ENCODE results near the gene ABCA1. TPM values are rescaled to one million over a fixed set of nuclear protein-coding genes. Genes with fewer than 3 reads are reported as not detected.

ABCA1 gene
- total and polyA plus RNA-seq, 2 of the 4 experiments (the other 2 are of a cell fraction), result 5.8 to 52.2 TPM

GRCh38 chr9:104738452-104738851 is 189.5 kb downstream of the ABCA1 start:
- Histone ChIP-seq H3K9ac (ENCODE audit: low read depth, low read length) (no peak overlapping the region), H3K56ac (ENCODE audit: extremely low read depth, insufficient read depth, low read length) (no peak overlapping the region), H3K23ac (ENCODE audit: low read depth, low read length) (no peak overlapping the region), H3K9me3 (ENCODE audit: control insufficient read depth, insufficient read depth, low read length) (no peaks in the 10 kb centered on the region), H4K8ac (ENCODE audit: low read depth in 2 of 2, low read length in 2 of 2) (no peak overlapping the region), H2BK5ac (ENCODE audit: low read depth, low read length, poor library complexity, severe bottlenecking) (no peak overlapping the region), H3K27me3 (ENCODE audit: control insufficient read depth, insufficient read depth, low read length) (no peaks in the 10 kb centered on the region), H2BK20ac (ENCODE audit: low read depth, low read length) (no peak overlapping the region), H3K9me1 (ENCODE audit: insufficient read depth, low read length) (no peaks in the 10 kb centered on the region), H2AK9ac (replicated peaks; ENCODE audit: low read depth, low read length, poor library complexity) (no peak overlapping the region), H3K79me1 (ENCODE audit: low read depth in 1 of 2, low read length in 2 of 2) (no peaks in the 10 kb centered on the region), H3K4me2 (ENCODE audit: low read depth, low read length) (no peak overlapping the region), H3K4ac (ENCODE audit: low read depth, low read length) (no peak overlapping the region), H2AFZ (replicated peaks; ENCODE audit: low read length, poor library complexity) (no peak overlapping the region), H3K36me3 (ENCODE audit: control insufficient read depth, insufficient read depth, low read length) (no peaks in the 10 kb centered on the region), H4K20me1 (ENCODE audit: insufficient read depth, low read length) (no peaks in the 10 kb centered on the region), H3K4me3 (ENCODE audit: insufficient read depth, low read depth, low read length) (no peak overlapping the region), H2BK120ac (ENCODE audit: low read depth, low read length) (no peak overlapping the region), H3K4me1 (ENCODE audit: control insufficient read depth, insufficient read depth, low read length) (no peaks in the 10 kb centered on the region), H2AK5ac (ENCODE audit: low read depth, low read length) (no peak overlapping the region), H4K5ac (ENCODE audit: low read depth, low read length) (no peak overlapping the region), H3K18ac (ENCODE audit: low read depth, low read length) (no peak overlapping the region), H3K14ac (replicated peaks; ENCODE audit: low read depth, low read length) (no peak overlapping the region), H4K91ac (ENCODE audit: insufficient read depth, low read depth, low read length) (no peak overlapping the region), H2BK15ac (ENCODE audit: low read depth, low read length) (no peak overlapping the region), H3K27ac (ENCODE audit: insufficient read depth, low read length) (no peak overlapping the region)
- BruUV-seq (replicated peaks), result no TSS peak
- POLR2A ChIA-PET (ENCODE audit: unreplicated experiment), result no interaction called here
- dilution Hi-C loops (cut with HindIII; ENCODE audit: low sequenced_read_pairs, unreplicated experiment) (no loop called here), intact Hi-C loops (cut with micrococcal nuclease) (no loop called here), in situ Hi-C loops (cut with MboI; ENCODE audit: low sequenced_read_pairs) (no loop called here)
- TF ChIP-seq RAD21 (IDR thresholded peaks at IDR 0.05; ENCODE audit: low read length) (no peak), MAZ (IDR thresholded peaks at IDR 0.05; ENCODE audit: borderline replicate concordance, low read depth, low read length) (no peak), SMC3 (IDR thresholded peaks at IDR 0.05; ENCODE audit: low read depth, low read length) (no peak), CTCF (conservative IDR thresholded peaks at IDR 0.05; ENCODE audit: low read depth, low read length) (no peak), RCOR1 (IDR thresholded peaks at IDR 0.05; ENCODE audit: insufficient replicate concordance, low read length) (no peak), NFE2L2 (IDR thresholded peaks at IDR 0.05; ENCODE audit: low read depth, low read length) (no peak), BHLHE40 (IDR thresholded peaks at IDR 0.05; ENCODE audit: low read depth, low read length) (no peak), CHD1 (IDR thresholded peaks at IDR 0.05; ENCODE audit: low read depth, low read length) (no peak), ELK1 (IDR thresholded peaks at IDR 0.05; ENCODE audit: borderline replicate concordance, low read depth, low read length) (no peak), MAFK (IDR thresholded peaks at IDR 0.05; ENCODE audit: low read depth, low read length) (no peak), RFX5 (IDR thresholded peaks at IDR 0.05; ENCODE audit: low read depth, low read length) (no peak), POLR2A (IDR thresholded peaks at IDR 0.05; ENCODE audit: low read depth, low read length) (no peak), CEBPB (IDR thresholded peaks at IDR 0.05; ENCODE audit: low read depth, low read length) (no peak), FOS (IDR thresholded peaks at IDR 0.05; ENCODE audit: low read depth, low read length) (no peak), MXI1 (IDR thresholded peaks at IDR 0.05; ENCODE audit: borderline replicate concordance, low read depth, low read length) (no peak)
- TF ChIP-seq, protein P1, sequence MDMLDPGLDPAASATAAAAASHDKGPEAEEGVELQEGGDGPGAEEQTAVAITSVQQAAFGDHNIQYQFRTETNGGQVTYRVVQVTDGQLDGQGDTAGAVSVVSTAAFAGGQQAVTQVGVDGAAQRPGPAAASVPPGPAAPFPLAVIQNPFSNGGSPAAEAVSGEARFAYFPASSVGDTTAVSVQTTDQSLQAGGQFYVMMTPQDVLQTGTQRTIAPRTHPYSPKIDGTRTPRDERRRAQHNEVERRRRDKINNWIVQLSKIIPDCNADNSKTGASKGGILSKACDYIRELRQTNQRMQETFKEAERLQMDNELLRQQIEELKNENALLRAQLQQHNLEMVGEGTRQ (IDR thresholded peaks at IDR 0.05; ENCODE audit: low read depth, low read length), result no peak
- DNase-seq, result no peak
- WGBS, 2 experiments (ENCODE audit: extremely low coverage in 2 of 2, insufficient read length in 1 of 2), result no CpG with 5 or more reads among the region's 3 CpGs
- CTCF ChIA-PET, result interaction anchor here (0.7 kb wide), 1 partner anchor 45 kb away, joined by 3 read pairs; no protein-coding TSS in a partner anchor
- ATAC-seq (ENCODE audit: low read depth), result no peak
